Astrocyte (in vitro differentiated cells and primary cell): ENCODE results near the gene LRCH1. TPM values are rescaled to one million over a fixed set of nuclear protein-coding genes. Genes with fewer than 3 reads are reported as not detected.

Source experiments
- DNase-seq: peaks from one replicate; pipeline ENCODE4 v3.0.0-alpha.2; 2010; ENCODE audit warnings: low read depth
- FAIRE-seq: peaks from 2 replicates; lab custom pipeline; 2011; peaks lifted over from hg19 to GRCh38; lab: Jason Lieb, UNC
- H2AFZ ChIP-seq: 2 replicates; pipeline ENCODE4 v1.6.0; 2012; ENCODE audit warnings: low read depth, low read length, inconsistent platforms
- H3K27ac ChIP-seq: 2 replicates; pipeline ENCODE4 v1.5.1; 2011; ENCODE audit warnings: low read depth, low read length, inconsistent platforms
- H3K27me3 ChIP-seq: 2 replicates; pipeline ENCODE4 v1.6.0; 2011; ENCODE audit warnings: low read length, inconsistent platforms; ENCODE audit not compliant: insufficient read depth
- H3K36me3 ChIP-seq: 2 replicates; pipeline ENCODE4 v1.5.1; 2011; ENCODE audit warnings: low read length, inconsistent platforms; ENCODE audit not compliant: insufficient read depth
- H3K4me1 ChIP-seq: 2 replicates; pipeline ENCODE4 v1.5.1; 2011; ENCODE audit warnings: low read length, inconsistent platforms; ENCODE audit not compliant: insufficient read depth
- H3K4me2 ChIP-seq: 2 replicates; pipeline ENCODE4 v1.6.0; 2012; ENCODE audit warnings: low read length, inconsistent platforms
- H3K4me3 ChIP-seq: 2 replicates; pipeline ENCODE4 v1.5.1; 2011; ENCODE audit warnings: low read depth, mild to moderate bottlenecking, low read length, inconsistent platforms; ENCODE audit not compliant: insufficient read depth
- H3K79me2 ChIP-seq: 2 replicates; pipeline ENCODE4 v1.6.0; 2012; ENCODE audit warnings: mild to moderate bottlenecking, low read length, inconsistent platforms; ENCODE audit not compliant: insufficient read depth
- H3K9ac ChIP-seq: 2 replicates; pipeline ENCODE4 v1.6.0; 2012; ENCODE audit warnings: mild to moderate bottlenecking, low read length, inconsistent platforms
- H3K9me3 ChIP-seq: 2 replicates; pipeline ENCODE4 v1.5.1; 2012; ENCODE audit warnings: low read depth, mild to moderate bottlenecking, low read length, inconsistent platforms; ENCODE audit not compliant: insufficient read depth
- H4K20me1 ChIP-seq: 2 replicates; pipeline ENCODE4 v1.6.0; 2012; ENCODE audit warnings: low read length, inconsistent platforms; ENCODE audit not compliant: insufficient read depth
- H3K27ac Mint-ChIP-seq: one replicate; pipeline ENCODE4 v1.8.0; 2021; ENCODE audit warnings: mild to moderate bottlenecking, mixed read lengths; ENCODE audit not compliant: unreplicated experiment
- H3K27me3 Mint-ChIP-seq: one replicate; pipeline ENCODE4 v1.8.0; 2021; ENCODE audit warnings: low read depth, mixed read lengths; ENCODE audit not compliant: unreplicated experiment
- H3K36me3 Mint-ChIP-seq: one replicate; pipeline ENCODE4 v1.8.0; 2021; ENCODE audit warnings: low read depth, mixed read lengths; ENCODE audit not compliant: unreplicated experiment
- H3K4me1 Mint-ChIP-seq: one replicate; pipeline ENCODE4 v1.8.0; 2021; ENCODE audit warnings: low read depth, mixed read lengths; ENCODE audit not compliant: unreplicated experiment
- H3K4me3 Mint-ChIP-seq: one replicate; pipeline ENCODE4 v1.8.0; 2021; ENCODE audit warnings: mild to moderate bottlenecking, moderate library complexity, mixed read lengths; ENCODE audit not compliant: unreplicated experiment
- H3K9me3 Mint-ChIP-seq: one replicate; pipeline ENCODE4 v1.8.0; 2021; ENCODE audit warnings: mild to moderate bottlenecking, mixed read lengths; ENCODE audit not compliant: unreplicated experiment
- EZH2 ChIP-seq: IDR thresholded peaks from 2 replicates; pipeline ENCODE4 v1.6.1; 2012; ENCODE audit warnings: mild to moderate bottlenecking, low read length, inconsistent platforms; ENCODE audit not compliant: insufficient read depth
- total RNA-seq: library from RNA; stranded (reverse); gene quantifications from 2 replicates; pipeline ENCODE4 v1.2.1, GENCODE V29; 2021
- TF ChIP-seq, protein P1 (sequence below): IDR thresholded peaks from 2 replicates; pipeline ENCODE4 v1.5.1; 2011; ENCODE audit warnings: low read depth, mild to moderate bottlenecking, inconsistent platforms, low read length, moderate library complexity; ENCODE audit not compliant: insufficient read depth

Gene LRCH1
- total RNA-seq, 1 donor from 2014 or later, result 17.7 TPM

DNA sequence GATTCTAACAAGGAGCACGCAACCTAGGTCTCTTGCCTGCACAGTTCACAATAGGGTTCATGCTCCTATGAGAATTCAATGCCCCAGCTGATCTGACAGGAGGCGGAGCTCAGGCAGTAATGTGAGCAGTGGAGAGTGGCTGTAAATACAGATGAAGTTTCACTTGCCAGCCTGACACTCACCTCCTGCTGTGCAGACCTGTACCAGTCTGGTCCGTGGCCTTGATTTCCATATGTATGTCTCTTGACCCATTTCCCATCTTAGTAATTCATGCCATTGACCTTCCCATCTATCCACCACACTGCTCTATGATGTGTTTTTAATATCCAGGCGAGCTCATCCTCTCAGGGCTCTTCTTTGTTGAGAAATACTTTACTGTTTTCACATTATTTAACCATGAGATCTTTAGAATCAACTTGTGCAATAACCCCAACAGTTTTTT, 95.2 kb downstream of the LRCH1 start:
- Histone ChIP-seq H3K9me3 (no peaks in the 10 kb centered on the region), H3K4me3 (no peak overlapping the region), H3K4me2 (no peak overlapping the region), H4K20me1 (peaks cover 15% of the 10 kb centered on the region), H3K9ac (no peak overlapping the region), H3K36me3 (no peaks in the 10 kb centered on the region), H3K79me2 (peaks cover 56% of the 10 kb centered on the region), H3K27me3 (no peaks in the 10 kb centered on the region), H2AFZ (no peak overlapping the region), H3K27ac (no peak overlapping the region), H3K4me1 (no peaks in the 10 kb centered on the region)
- Mint-ChIP-seq H3K9me3 (no peaks in the 10 kb centered on the region), H3K4me3 (no peak overlapping the region), H3K27ac (no peak overlapping the region), H3K36me3 (peaks cover 4% of the 10 kb centered on the region), H3K4me1 (peaks cover 34% of the 10 kb centered on the region), H3K27me3 (no peaks in the 10 kb centered on the region)
- TF ChIP-seq, protein P1, sequence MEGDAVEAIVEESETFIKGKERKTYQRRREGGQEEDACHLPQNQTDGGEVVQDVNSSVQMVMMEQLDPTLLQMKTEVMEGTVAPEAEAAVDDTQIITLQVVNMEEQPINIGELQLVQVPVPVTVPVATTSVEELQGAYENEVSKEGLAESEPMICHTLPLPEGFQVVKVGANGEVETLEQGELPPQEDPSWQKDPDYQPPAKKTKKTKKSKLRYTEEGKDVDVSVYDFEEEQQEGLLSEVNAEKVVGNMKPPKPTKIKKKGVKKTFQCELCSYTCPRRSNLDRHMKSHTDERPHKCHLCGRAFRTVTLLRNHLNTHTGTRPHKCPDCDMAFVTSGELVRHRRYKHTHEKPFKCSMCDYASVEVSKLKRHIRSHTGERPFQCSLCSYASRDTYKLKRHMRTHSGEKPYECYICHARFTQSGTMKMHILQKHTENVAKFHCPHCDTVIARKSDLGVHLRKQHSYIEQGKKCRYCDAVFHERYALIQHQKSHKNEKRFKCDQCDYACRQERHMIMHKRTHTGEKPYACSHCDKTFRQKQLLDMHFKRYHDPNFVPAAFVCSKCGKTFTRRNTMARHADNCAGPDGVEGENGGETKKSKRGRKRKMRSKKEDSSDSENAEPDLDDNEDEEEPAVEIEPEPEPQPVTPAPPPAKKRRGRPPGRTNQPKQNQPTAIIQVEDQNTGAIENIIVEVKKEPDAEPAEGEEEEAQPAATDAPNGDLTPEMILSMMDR, result no peak
- no peak for TF ChIP-seq EZH2
- no peak for FAIRE-seq
- DNase-seq, result no peak

- Mint-ChIP-seq H3K27ac (no peak overlapping the region), H3K9me3 (no peaks in the 10 kb centered on the region)
- TF ChIP-seq EZH2, result no peak
- TF ChIP-seq, protein P1, result no peak
Observed at GRCh38 chr13:46649816-46650215, 96.8 kb downstream of the LRCH1 start.

DNA sequence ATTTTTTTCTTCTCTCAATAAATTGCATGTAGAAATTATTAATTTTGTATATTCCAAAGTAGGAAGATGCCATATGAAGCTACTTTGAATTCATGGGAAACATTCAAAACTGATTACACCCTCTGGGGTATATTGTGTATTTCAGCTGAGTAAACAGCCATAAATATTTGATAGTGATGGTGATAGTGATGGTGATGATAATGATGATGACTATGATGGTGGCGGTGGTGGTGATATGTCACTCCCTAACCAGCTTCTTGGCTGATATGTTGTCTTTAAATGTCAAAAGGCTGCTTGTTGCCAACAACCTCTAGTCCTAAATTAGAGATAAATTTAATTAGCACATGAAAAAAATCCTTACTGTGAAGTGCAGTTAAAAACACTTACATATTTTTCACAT, 102.0 kb downstream of the LRCH1 start:
- TF ChIP-seq, protein P1, result no peak
- TF ChIP-seq EZH2, result no peak
- peaks cover 21% of the 10 kb centered on the region for H3K4me1 Mint-ChIP-seq
- Histone ChIP-seq H3K4me1 (peaks cover 7% of the 10 kb centered on the region), H3K27me3 (no peaks in the 10 kb centered on the region), H4K20me1 (peaks cover 5% of the 10 kb centered on the region), H3K79me2 (peaks cover 11% of the 10 kb centered on the region), H3K9me3 (no peaks in the 10 kb centered on the region), H2AFZ (no peak overlapping the region), H3K36me3 (no peaks in the 10 kb centered on the region), H3K27ac (no peak overlapping the region), H3K4me2 (no peak overlapping the region), H3K4me3 (no peak overlapping the region), H3K9ac (no peak overlapping the region)
- FAIRE-seq (no peak), DNase-seq (no peak)
- no peaks in the 10 kb centered on the region for H3K9me3 Mint-ChIP-seq
- no peak overlapping the region for H3K27ac Mint-ChIP-seq
- H3K27me3 Mint-ChIP-seq, result no peaks in the 10 kb centered on the region
- H3K36me3 Mint-ChIP-seq, result peaks cover 6% of the 10 kb centered on the region
- H3K4me3 Mint-ChIP-seq, result no peak overlapping the region

More at GRCh38 chr13:46649816-46650215, 96.8 kb downstream of the LRCH1 start:
- Histone ChIP-seq H3K4me2 (no peak overlapping the region), H3K27me3 (no peaks in the 10 kb centered on the region), H3K79me2 (peaks cover 46% of the 10 kb centered on the region), H3K9ac (no peak overlapping the region), H3K27ac (no peak overlapping the region), H3K4me1 (no peaks in the 10 kb centered on the region), H3K4me3 (no peak overlapping the region), H3K9me3 (no peaks in the 10 kb centered on the region), H4K20me1 (peaks cover 14% of the 10 kb centered on the region), H3K36me3 (no peaks in the 10 kb centered on the region), H2AFZ (no peak overlapping the region)
- Mint-ChIP-seq H3K36me3 (peaks cover 4% of the 10 kb centered on the region), H3K4me1 (peaks cover 19% of the 10 kb centered on the region), H3K27me3 (no peaks in the 10 kb centered on the region), H3K4me3 (no peak overlapping the region)
- DNase-seq, result no peak
- FAIRE-seq, result no peak
